Natural killer cell (primary cell): ENCODE results near the gene CD40LG. TPM values are rescaled to one million over a fixed set of nuclear protein-coding genes. Genes with fewer than 3 reads are reported as not detected.

Experiments used
- ATAC-seq, 3 donors: fragments of 150-1000 bp in 2 of 3; fragments of 200-7000 bp in 1 of 3; cut with Tn5 transposase; 1 replicate in 1 of 3; 2 replicates in 2 of 3; pipeline ENCODE4 v1.10.0; 2021; ENCODE audit warnings: mild to moderate bottlenecking in 2 of 3, moderate library complexity in 2 of 3
- DNase-seq, 2 donors: peaks; one replicate each; pipeline versions ENCODE4 v3.0.0 to v3.0.0-alpha.2; 2013 to 2021; ENCODE audit warnings: mixed read lengths in 1 of 2
- H3K27ac ChIP-seq: one replicate; pipeline ENCODE4 v1.5.1; 2013; ENCODE audit warnings: mild to moderate bottlenecking, low read length
- H3K27me3 ChIP-seq: one replicate; pipeline ENCODE4 v1.6.1; 2013; ENCODE audit warnings: low read length; ENCODE audit not compliant: control insufficient read depth, insufficient read depth
- H3K36me3 ChIP-seq: one replicate; pipeline ENCODE4 v1.6.1; 2013; ENCODE audit warnings: low read length; ENCODE audit not compliant: control insufficient read depth, insufficient read depth
- H3K4me1 ChIP-seq: one replicate; pipeline ENCODE4 v1.6.1; 2013; ENCODE audit warnings: low read length; ENCODE audit not compliant: control insufficient read depth, insufficient read depth
- H3K4me3 ChIP-seq: one replicate; pipeline ENCODE4 v1.5.1; 2013; ENCODE audit warnings: low read length
- H3K9me3 ChIP-seq: one replicate; pipeline ENCODE4 v1.6.1; 2013; ENCODE audit warnings: low read length; ENCODE audit not compliant: control insufficient read depth, insufficient read depth
- H3K27ac Mint-ChIP-seq, 2 donors: one replicate each; pipeline ENCODE4 v1.8.0; 2022; ENCODE audit warnings: mild to moderate bottlenecking in 2 of 2, mixed read lengths in 2 of 2, moderate library complexity in 1 of 2
- H3K27me3 Mint-ChIP-seq, 2 donors: one replicate each; pipeline ENCODE4 v1.8.0; 2022; ENCODE audit warnings: low read depth in 2 of 2, mixed read lengths in 2 of 2
- H3K36me3 Mint-ChIP-seq: one replicate; pipeline ENCODE4 v1.8.0; 2022; ENCODE audit warnings: mixed read lengths
- H3K4me1 Mint-ChIP-seq, 2 donors: one replicate each; pipeline ENCODE4 v1.8.0; 2022; ENCODE audit warnings: mixed read lengths in 2 of 2
- H3K4me3 Mint-ChIP-seq: one replicate; pipeline ENCODE4 v1.8.0; 2022; ENCODE audit warnings: mild to moderate bottlenecking, moderate library complexity, mixed read lengths
- H3K9me3 Mint-ChIP-seq, 2 donors: one replicate each; pipeline ENCODE4 v1.8.0; 2022; ENCODE audit warnings: mixed read lengths in 2 of 2
- WGBS: methylation state at CpG from one replicate; pipeline ENCODE4 v1.1.7; 2013; ENCODE audit warnings: missing lambda C conversion rate; ENCODE audit not compliant: insufficient coverage; 5-methylcytosine and 5-hydroxymethylcytosine counted together
- intact Hi-C: fragments of 100-400 bp; cut with micrococcal nuclease; formaldehyde crosslinking; loops from one replicate; pipeline ENCODE4 v1.14.2; 2022
- total RNA-seq, 4 donors: library from RNA; stranded (reverse); fragments of 120-200 nt in 1 of 4; gene quantifications; one replicate each; pipeline versions ENCODE4 v1.2.3 to v1.2.4, GENCODE V29; 2013 to 2022
- TF ChIP-seq, protein P1 (sequence below): fragments of 200-600 bp; IDR thresholded peaks from one replicate; pipeline ENCODE4 v1.8.0; 2022; ENCODE audit warnings: antibody characterized with exemption

The CD40LG gene
- total RNA-seq, 3 donors from 2014 or later (not counting 1 experiment from before 2014, with no cell fraction given) = 0.77 to 1.5 TPM; not detected in 1

- 55% methylated on average over 3 of the region's 3 CpGs for WGBS
- H3K27me3 Mint-ChIP-seq = peaks cover 3 to 13% of the 10 kb centered on the region in 2 donors
- Histone ChIP-seq H3K27me3 (no peaks in the 10 kb centered on the region), H3K36me3 (no peaks in the 10 kb centered on the region), H3K4me1 (peaks cover 42% of the 10 kb centered on the region), H3K4me3 (no peak overlapping the region), H3K9me3 (no peaks in the 10 kb centered on the region), H3K27ac (no peak overlapping the region)
- no peak overlapping the region for H3K4me3 Mint-ChIP-seq
- TF ChIP-seq, protein P1, sequence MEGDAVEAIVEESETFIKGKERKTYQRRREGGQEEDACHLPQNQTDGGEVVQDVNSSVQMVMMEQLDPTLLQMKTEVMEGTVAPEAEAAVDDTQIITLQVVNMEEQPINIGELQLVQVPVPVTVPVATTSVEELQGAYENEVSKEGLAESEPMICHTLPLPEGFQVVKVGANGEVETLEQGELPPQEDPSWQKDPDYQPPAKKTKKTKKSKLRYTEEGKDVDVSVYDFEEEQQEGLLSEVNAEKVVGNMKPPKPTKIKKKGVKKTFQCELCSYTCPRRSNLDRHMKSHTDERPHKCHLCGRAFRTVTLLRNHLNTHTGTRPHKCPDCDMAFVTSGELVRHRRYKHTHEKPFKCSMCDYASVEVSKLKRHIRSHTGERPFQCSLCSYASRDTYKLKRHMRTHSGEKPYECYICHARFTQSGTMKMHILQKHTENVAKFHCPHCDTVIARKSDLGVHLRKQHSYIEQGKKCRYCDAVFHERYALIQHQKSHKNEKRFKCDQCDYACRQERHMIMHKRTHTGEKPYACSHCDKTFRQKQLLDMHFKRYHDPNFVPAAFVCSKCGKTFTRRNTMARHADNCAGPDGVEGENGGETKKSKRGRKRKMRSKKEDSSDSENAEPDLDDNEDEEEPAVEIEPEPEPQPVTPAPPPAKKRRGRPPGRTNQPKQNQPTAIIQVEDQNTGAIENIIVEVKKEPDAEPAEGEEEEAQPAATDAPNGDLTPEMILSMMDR = no peak
- intact Hi-C loops = loop anchor here (5.0 kb wide), 1 partner anchor 56 kb away; no protein-coding TSS in a partner anchor
- ATAC-seq = no peak
- no peak overlapping the region for H3K27ac Mint-ChIP-seq
- no peak for DNase-seq
- H3K9me3 Mint-ChIP-seq = no peaks in the 10 kb centered on the region
- peaks cover 40% of the 10 kb centered on the region in 2 donors for H3K4me1 Mint-ChIP-seq
- no peaks in the 10 kb centered on the region for H3K36me3 Mint-ChIP-seq
Observed at GRCh38 chrX:136636121-136636520, 11.8 kb upstream of the CD40LG start.

DNA sequence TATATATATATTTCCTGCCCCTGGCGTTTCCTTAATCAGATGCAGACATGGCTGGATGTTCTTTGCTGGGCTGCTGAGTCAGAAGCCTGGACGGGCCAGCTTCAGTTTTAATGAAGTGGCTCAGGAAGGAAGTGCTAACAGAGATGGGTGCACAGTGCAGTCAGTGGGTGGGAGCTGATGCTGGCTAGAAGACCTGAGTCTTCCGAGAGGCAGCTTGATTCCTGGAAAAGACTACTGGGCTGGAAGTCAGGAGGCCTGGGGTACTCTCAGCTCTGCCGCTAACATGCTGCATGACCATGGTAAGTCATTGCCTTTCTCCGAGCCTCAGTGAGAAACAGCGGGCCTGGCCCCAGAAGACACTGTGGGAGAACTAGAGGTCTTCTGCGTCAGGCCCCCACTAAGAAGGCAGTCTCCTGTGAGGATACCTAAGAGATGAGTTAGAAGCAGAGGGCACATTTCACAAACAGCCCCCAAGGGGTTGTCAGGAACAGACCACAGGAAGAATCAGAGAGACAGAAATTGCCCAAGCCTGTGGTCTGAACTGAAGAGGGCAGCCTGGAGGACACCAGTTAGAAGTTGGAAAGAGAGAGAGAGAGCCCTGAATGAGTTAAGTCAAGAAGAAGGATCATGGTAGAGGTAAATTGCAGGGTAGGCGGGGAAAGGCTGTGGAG is 8.3 kb upstream of the CD40LG start:
- no peaks in the 10 kb centered on the region for H3K27me3 ChIP-seq
- no peaks in the 10 kb centered on the region for H3K9me3 ChIP-seq
- TF ChIP-seq, protein P1 = no peak
- DNase-seq = no peak
- Mint-ChIP-seq H3K27me3 (peaks cover 0 to 3% of the 10 kb centered on the region in 2 donors), H3K4me3 (no peak overlapping the region), H3K4me1 (peaks cover 48 to 49% of the 10 kb centered on the region in 2 donors), H3K27ac (no peak overlapping the region), H3K36me3 (no peaks in the 10 kb centered on the region), H3K9me3 (no peaks in the 10 kb centered on the region)
- intact Hi-C loops = loop anchor here (5.0 kb wide), 1 partner anchor 53 kb away; no protein-coding TSS in a partner anchor
- ATAC-seq = no peak
- peaks cover 44% of the 10 kb centered on the region for H3K4me1 ChIP-seq
- no peaks in the 10 kb centered on the region for H3K36me3 ChIP-seq
- 61% methylated on average over 7 of the region's 8 CpGs for WGBS
- no peak overlapping the region for H3K4me3 ChIP-seq
- no peak overlapping the region for H3K27ac ChIP-seq

DNA sequence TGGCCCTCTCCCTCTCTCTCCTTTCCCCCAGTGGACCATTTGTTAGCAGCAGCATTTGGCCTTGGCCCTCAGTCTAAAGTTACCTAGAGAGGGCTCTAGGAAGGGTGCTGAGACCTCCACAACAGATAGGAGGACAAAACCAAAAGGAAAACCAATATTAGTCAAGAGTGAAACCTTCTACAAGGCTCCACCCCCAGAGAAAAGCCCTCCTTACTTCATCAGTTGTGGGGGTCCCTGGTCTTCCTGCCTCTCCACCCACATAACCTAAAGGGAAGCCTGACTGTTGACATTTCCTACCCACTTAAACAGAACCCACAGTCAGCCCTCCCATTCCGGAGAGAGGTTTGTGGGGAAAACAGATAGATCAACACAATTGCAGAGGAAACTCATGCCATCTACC is 4.7 kb upstream of the CD40LG start:
- H3K36me3 Mint-ChIP-seq = no peaks in the 10 kb centered on the region
- Histone ChIP-seq H3K4me1 (peaks cover 25% of the 10 kb centered on the region), H3K36me3 (no peaks in the 10 kb centered on the region), H3K4me3 (no peak overlapping the region), H3K27me3 (no peaks in the 10 kb centered on the region), H3K27ac (peak overlapping the region; percentile 38), H3K9me3 (no peaks in the 10 kb centered on the region)
- DNase-seq = no peak
- TF ChIP-seq, protein P1 = no peak
- peaks cover 25 to 31% of the 10 kb centered on the region in 2 donors for H3K4me1 Mint-ChIP-seq
- no CpG with 5 or more reads among the region's 1 CpG for WGBS
- H3K4me3 Mint-ChIP-seq = peak overlapping the region; percentile 54
- intact Hi-C loops = no loop called here
- ATAC-seq = peak in 1 of 3 donors; percentile 42
- peak overlapping the region; percentile 52 to 69 for H3K27ac Mint-ChIP-seq
- no peaks in the 10 kb centered on the region for H3K9me3 Mint-ChIP-seq
- H3K27me3 Mint-ChIP-seq = peaks cover under 1 to 3% of the 10 kb centered on the region in 2 donors
